Natural killer cell (primary cell): ENCODE data around the gene RALBP1. TPM values are rescaled to one million over a fixed set of nuclear protein-coding genes. Genes with fewer than 3 reads are reported as not detected.
"Not testable (repeated sequence)": the region's sequence is repeated elsewhere in the genome, so short reads cannot be mapped to it uniquely, and the experiment has no call there.

ENCODE experiments used
- ATAC-seq, 3 donors: fragments of 150-1000 bp in 2 of 3; fragments of 200-7000 bp in 1 of 3; cut with Tn5 transposase; 1 replicate in 1 of 3; 2 replicates in 2 of 3; pipeline ENCODE4 v1.10.0; 2021; ENCODE audit warnings: mild to moderate bottlenecking in 2 of 3, moderate library complexity in 2 of 3
- DNase-seq, 2 donors: peaks; one replicate each; pipeline versions ENCODE4 v3.0.0 to v3.0.0-alpha.2; 2013 to 2021; ENCODE audit warnings: mixed read lengths in 1 of 2
- H3K27ac ChIP-seq: one replicate; pipeline ENCODE4 v1.5.1; 2013; ENCODE audit warnings: mild to moderate bottlenecking, low read length
- H3K27me3 ChIP-seq: one replicate; pipeline ENCODE4 v1.6.1; 2013; ENCODE audit warnings: low read length; ENCODE audit not compliant: control insufficient read depth, insufficient read depth
- H3K36me3 ChIP-seq: one replicate; pipeline ENCODE4 v1.6.1; 2013; ENCODE audit warnings: low read length; ENCODE audit not compliant: control insufficient read depth, insufficient read depth
- H3K4me1 ChIP-seq: one replicate; pipeline ENCODE4 v1.6.1; 2013; ENCODE audit warnings: low read length; ENCODE audit not compliant: control insufficient read depth, insufficient read depth
- H3K4me3 ChIP-seq: one replicate; pipeline ENCODE4 v1.5.1; 2013; ENCODE audit warnings: low read length
- H3K9me3 ChIP-seq: one replicate; pipeline ENCODE4 v1.6.1; 2013; ENCODE audit warnings: low read length; ENCODE audit not compliant: control insufficient read depth, insufficient read depth
- H3K27ac Mint-ChIP-seq, 2 donors: one replicate each; pipeline ENCODE4 v1.8.0; 2022; ENCODE audit warnings: mild to moderate bottlenecking in 2 of 2, mixed read lengths in 2 of 2, moderate library complexity in 1 of 2
- H3K27me3 Mint-ChIP-seq, 2 donors: one replicate each; pipeline ENCODE4 v1.8.0; 2022; ENCODE audit warnings: low read depth in 2 of 2, mixed read lengths in 2 of 2
- H3K36me3 Mint-ChIP-seq: one replicate; pipeline ENCODE4 v1.8.0; 2022; ENCODE audit warnings: mixed read lengths
- H3K4me1 Mint-ChIP-seq, 2 donors: one replicate each; pipeline ENCODE4 v1.8.0; 2022; ENCODE audit warnings: mixed read lengths in 2 of 2
- H3K4me3 Mint-ChIP-seq: one replicate; pipeline ENCODE4 v1.8.0; 2022; ENCODE audit warnings: mild to moderate bottlenecking, moderate library complexity, mixed read lengths
- H3K9me3 Mint-ChIP-seq, 2 donors: one replicate each; pipeline ENCODE4 v1.8.0; 2022; ENCODE audit warnings: mixed read lengths in 2 of 2
- WGBS: methylation state at CpG from one replicate; pipeline ENCODE4 v1.1.7; 2013; ENCODE audit warnings: missing lambda C conversion rate; ENCODE audit not compliant: insufficient coverage; 5-methylcytosine and 5-hydroxymethylcytosine counted together
- intact Hi-C: fragments of 100-400 bp; cut with micrococcal nuclease; formaldehyde crosslinking; loops from one replicate; pipeline ENCODE4 v1.14.2; 2022
- total RNA-seq, 4 donors: library from RNA; stranded (reverse); fragments of 120-200 nt in 1 of 4; gene quantifications; one replicate each; pipeline versions ENCODE4 v1.2.3 to v1.2.4, GENCODE V29; 2013 to 2022
- TF ChIP-seq, protein P1 (sequence below): fragments of 200-600 bp; IDR thresholded peaks from one replicate; pipeline ENCODE4 v1.8.0; 2022; ENCODE audit warnings: antibody characterized with exemption

The RALBP1 gene
- total RNA-seq, 3 donors from 2014 or later (not counting 1 experiment from before 2014, with no cell fraction given): 27.3 to 40.0 (median 33.4) TPM

DNA sequence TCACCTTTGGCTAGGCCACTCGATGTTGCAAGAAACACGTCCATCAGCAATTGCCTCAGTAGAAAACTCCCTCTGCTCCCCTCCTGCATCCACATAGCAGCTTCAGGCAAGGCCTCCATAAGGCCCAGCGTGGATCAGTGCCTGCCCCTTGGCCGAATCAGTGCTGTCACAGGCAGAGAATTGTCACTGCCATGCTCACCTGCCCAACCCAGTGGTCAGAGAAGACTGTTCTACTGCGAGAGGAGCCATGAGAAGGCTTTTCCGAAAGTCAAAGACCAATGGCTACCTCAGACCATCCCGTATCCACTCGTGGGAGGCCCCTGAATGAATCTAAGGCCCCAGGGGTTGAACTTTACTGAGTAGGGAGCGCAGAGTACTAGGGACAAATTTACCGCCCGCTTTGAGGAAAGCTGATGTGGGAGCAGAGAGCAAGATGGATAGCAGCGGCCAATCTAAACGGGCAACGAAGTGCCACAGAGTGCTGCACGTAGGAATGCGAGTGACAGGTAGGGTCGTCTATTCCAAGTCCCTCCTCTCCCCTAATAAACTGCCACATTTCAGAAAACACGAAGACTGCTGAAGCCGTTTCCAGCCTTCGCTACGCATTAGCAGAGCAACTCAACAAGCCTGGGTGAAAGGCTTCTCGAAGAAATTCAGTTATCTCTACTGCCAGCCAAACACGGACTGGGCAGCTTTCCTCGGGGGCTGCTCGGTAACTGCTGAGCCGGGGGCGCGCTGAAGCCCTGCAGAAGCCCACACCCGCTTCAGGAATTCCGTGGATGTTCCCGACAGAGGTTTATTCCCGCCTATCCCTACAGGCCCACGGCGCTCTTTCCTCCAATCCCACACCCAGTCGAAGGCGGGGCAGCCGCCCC lies 968 bp upstream of the RALBP1 start:
- H3K9me3 ChIP-seq: no peaks in the 10 kb centered on the region
- peak overlapping the region; percentile 59 for H3K27ac ChIP-seq
- H3K27ac Mint-ChIP-seq: peak overlapping the region; percentile 88 to 98

DNA sequence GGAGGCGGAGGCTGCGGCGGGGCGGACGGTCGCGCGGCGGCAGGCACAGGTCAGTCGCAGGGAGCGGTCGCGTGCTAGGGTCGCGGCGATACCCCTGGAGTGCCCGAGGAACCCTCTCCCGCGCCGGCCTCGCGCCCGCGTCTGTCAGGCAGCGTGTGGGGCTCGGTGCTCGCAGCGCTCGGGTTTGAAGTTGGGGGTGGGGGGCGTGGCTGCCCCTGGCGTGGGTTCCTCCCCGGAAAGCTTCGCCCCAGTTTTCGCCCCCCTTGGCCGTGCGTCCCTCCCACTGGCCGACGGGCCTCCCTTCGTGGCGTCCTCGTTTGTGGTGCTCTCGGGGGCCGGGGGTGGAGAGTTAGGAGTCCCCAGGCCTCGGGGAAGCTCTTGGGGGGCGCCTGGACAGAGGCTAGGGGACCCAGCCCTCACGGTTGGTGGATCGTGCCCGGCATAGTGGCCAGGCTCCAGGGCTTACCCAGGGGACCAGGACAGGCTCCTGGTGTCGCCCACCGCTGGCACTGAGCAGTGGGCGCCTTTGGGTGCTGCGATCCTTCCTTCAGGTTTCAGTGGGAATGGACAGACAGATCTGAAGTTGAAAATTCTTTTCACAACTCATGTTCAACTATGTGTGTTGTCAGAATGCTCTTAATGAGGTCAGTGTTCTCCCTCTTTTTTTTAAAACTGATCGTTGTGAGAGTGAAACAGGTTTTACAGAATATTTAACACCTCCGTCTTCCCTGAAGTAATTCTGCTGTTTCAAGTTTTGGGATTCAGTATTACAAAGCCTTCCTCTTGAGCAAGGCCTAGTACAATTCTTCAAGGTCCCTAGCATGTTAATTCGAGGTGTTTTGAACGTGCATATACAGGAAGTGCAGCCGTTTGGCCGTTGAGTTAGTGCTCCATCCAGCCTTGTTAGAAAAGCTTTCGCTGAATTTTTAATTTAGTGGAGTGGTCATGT lies 604 bp downstream of the RALBP1 start:
- ATAC-seq (peak; percentile 24 to 48 (median 30)), DNase-seq (peak in 1 of 2 donors; percentile 70)
- WGBS: under 1% methylated on average over 58 of the region's 59 CpGs
- Mint-ChIP-seq H3K27ac (peak overlapping the region; percentile 88 to 98), H3K9me3 (no peaks in the 10 kb centered on the region), H3K27me3 (peaks cover 17 to 23% of the 10 kb centered on the region in 2 donors), H3K36me3 (no peaks in the 10 kb centered on the region), H3K4me1 (peaks cover 33 to 38% of the 10 kb centered on the region in 2 donors), H3K4me3 (peak overlapping the region; percentile 99)
- intact Hi-C loops: loop anchor here (1.0 to 10.0 kb wide), 5 partner anchors 139 to 436 kb away; partner anchors contain the start of genes ANKRD12, NDUFV2, PPP4R1 and TWSG1
- Histone ChIP-seq H3K4me3 (peak overlapping the region; percentile 79), H3K9me3 (no peaks in the 10 kb centered on the region), H3K36me3 (no peaks in the 10 kb centered on the region), H3K27me3 (peaks cover 4% of the 10 kb centered on the region), H3K4me1 (peaks cover 23% of the 10 kb centered on the region), H3K27ac (peak overlapping the region; percentile 86)
- TF ChIP-seq, protein P1, sequence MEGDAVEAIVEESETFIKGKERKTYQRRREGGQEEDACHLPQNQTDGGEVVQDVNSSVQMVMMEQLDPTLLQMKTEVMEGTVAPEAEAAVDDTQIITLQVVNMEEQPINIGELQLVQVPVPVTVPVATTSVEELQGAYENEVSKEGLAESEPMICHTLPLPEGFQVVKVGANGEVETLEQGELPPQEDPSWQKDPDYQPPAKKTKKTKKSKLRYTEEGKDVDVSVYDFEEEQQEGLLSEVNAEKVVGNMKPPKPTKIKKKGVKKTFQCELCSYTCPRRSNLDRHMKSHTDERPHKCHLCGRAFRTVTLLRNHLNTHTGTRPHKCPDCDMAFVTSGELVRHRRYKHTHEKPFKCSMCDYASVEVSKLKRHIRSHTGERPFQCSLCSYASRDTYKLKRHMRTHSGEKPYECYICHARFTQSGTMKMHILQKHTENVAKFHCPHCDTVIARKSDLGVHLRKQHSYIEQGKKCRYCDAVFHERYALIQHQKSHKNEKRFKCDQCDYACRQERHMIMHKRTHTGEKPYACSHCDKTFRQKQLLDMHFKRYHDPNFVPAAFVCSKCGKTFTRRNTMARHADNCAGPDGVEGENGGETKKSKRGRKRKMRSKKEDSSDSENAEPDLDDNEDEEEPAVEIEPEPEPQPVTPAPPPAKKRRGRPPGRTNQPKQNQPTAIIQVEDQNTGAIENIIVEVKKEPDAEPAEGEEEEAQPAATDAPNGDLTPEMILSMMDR: no peak

More for the DNA sequence above, 968 bp upstream of the RALBP1 start:
- H3K27me3 Mint-ChIP-seq: peaks cover 17 to 38% of the 10 kb centered on the region in 2 donors
- TF ChIP-seq, protein P1: no peak
- Histone ChIP-seq H3K4me1 (peaks cover 23% of the 10 kb centered on the region), H3K27me3 (peaks cover 4% of the 10 kb centered on the region), H3K4me3 (peak overlapping the region; percentile 79), H3K36me3 (no peaks in the 10 kb centered on the region)
- WGBS: 45% methylated on average over 37 of the region's 37 CpGs
- ATAC-seq (no peak), DNase-seq (peak in 1 of 2 donors; percentile 41)
- H3K4me3 Mint-ChIP-seq: peak overlapping the region; percentile 99
- H3K4me1 Mint-ChIP-seq: peaks cover 28 to 32% of the 10 kb centered on the region in 2 donors
- H3K9me3 Mint-ChIP-seq: no peaks in the 10 kb centered on the region
- intact Hi-C loops: loop anchor here (10.0 kb wide), 1 partner anchor 140 kb away; the partner anchor contains the start of gene PPP4R1
- no peaks in the 10 kb centered on the region for H3K36me3 Mint-ChIP-seq

DNA sequence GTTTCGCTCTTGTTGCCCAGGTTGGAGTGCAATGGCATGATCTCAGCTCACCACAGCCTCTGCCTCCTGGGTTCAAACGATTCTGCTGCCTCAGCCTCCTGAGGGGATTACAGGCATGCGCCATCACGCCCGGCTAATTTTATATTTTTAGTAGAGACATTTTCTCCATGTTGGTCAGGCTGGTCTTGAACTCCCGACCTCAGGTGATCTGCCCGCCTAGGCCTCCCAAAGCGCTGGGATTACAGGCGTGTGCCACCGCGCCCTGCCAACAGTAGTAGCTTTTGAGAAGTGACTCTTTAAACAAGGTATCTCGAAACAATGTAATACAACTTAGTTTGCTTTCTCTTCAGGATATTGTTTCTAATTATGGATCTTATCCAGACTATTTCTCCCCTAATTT lies 1.6 kb downstream of the RALBP1 start:
- peak overlapping the region; percentile 8 for H3K4me3 Mint-ChIP-seq
- Histone ChIP-seq H3K27ac (peak overlapping the region; percentile 86), H3K4me1 (peaks cover 23% of the 10 kb centered on the region)
- 79% methylated on average over 11 of the region's 12 CpGs for WGBS
- peak overlapping the region; percentile 88 to 98 for H3K27ac Mint-ChIP-seq
- not testable (repeated sequence) for H3K4me3 ChIP-seq, H3K9me3 Mint-ChIP-seq, H3K27me3 ChIP-seq, ATAC-seq, H3K36me3 Mint-ChIP-seq, H3K36me3 ChIP-seq, H3K9me3 ChIP-seq, DNase-seq
- peaks cover 33 to 45% of the 10 kb centered on the region in 2 donors for H3K4me1 Mint-ChIP-seq
- peaks cover 10 to 18% of the 10 kb centered on the region in 2 donors for H3K27me3 Mint-ChIP-seq
- intact Hi-C loops: loop anchor here (5.0 to 10.0 kb wide), 4 partner anchors 138 to 435 kb away; partner anchors contain the start of genes ANKRD12, NDUFV2, PPP4R1 and VAPA
